ENCODE measurements around the gene SMYD3. TPM values are rescaled to one million over a fixed set of nuclear protein-coding genes. Genes with fewer than 3 reads are reported as not detected.

The SMYD3 gene
- total and polyA plus RNA-seq, 9 of the 15 experiments (the other 6 are each of a cell fraction or from before 2014, with no cell fraction given), result 128 to 440 (median 197) TPM

DNA sequence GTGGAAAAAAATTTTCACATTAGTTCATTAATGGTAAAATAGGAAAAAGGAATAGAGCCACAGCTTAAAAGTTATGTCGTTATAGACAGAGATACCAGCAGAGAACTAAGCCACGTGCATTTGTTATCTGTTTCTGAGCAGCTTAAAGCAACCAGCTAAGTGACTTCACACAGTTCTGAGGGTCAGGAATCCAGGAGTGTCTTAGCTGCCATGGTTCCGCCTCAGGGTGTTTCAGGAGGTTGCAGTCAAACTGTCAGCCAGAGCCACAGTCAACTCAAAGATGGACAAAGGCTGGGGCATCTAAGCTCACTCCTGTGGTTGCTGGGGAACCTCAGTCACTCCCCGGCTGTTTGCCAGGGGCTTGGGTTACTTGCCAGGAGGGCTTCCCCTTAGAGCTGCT lies 515.8 kb downstream of the SMYD3 start:
- FAIRE-seq, result no peak
- ATAC-seq, result no peak
- 39% methylated on average over 4 of the region's 4 CpGs for WGBS (ENCODE audit: insufficient coverage, low coverage, missing lambda C conversion rate)
- Histone ChIP-seq H2AFZ (ENCODE audit: low read depth, low read length) (no peak overlapping the region), H3K4me2 (ENCODE audit: insufficient read depth, low read length) (no peak overlapping the region), H3K4me1 (replicated peaks in 1 of 2; ENCODE audit: control insufficient read depth in 2 of 2, insufficient read depth in 2 of 2, low read length in 2 of 2) (peaks cover 4 to 24% of the 10 kb centered on the region in 2 experiments; a peak in 4 of 5 replicates), H3K4me3 (no peak overlapping the region), H3K27ac (ENCODE audit: extremely low read depth, low read depth, low read length) (no peak overlapping the region; the same call in 2 of the 3 replicates), H3K9me3 (replicated peaks; ENCODE audit: control insufficient read depth, insufficient read depth, low read depth, low read length) (no peaks in the 10 kb centered on the region), H4K20me1 (replicated peaks; ENCODE audit: control insufficient read depth, insufficient read depth, low read length) (no peaks in the 10 kb centered on the region), H3K79me2 (ENCODE audit: control insufficient read depth, insufficient read depth, low read length) (peaks cover 37% of the 10 kb centered on the region), H3K9me1 (ENCODE audit: control insufficient read depth, insufficient read depth, low read length) (no peaks in the 10 kb centered on the region), H3K9ac (ENCODE audit: insufficient read depth in 1 of 2, low read depth in 2 of 2, low read length in 2 of 2) (peak overlapping the region in 1 of 2 experiments; percentile 9; a peak in 1 of 4 replicates), H3K36me3 (ENCODE audit: control insufficient read depth, insufficient read depth, low read length) (no peaks in the 10 kb centered on the region; the same call in 2 of the 3 replicates), H3K27me3 (ENCODE audit: control insufficient read depth in 2 of 2, insufficient read depth in 2 of 2, low read length in 2 of 2) (no peaks in the 10 kb centered on the region)
- CTCF ChIA-PET (ENCODE audit: low intra/inter-chr PET ratio), result no interaction called here
- no TSS peak for BruUV-seq (replicated peaks)
- peak in 2 of 4 experiments; percentile 22 to 56 for DNase-seq (ENCODE audit: extremely low read depth in 1 of 4, low spot score in 3 of 4)
- intact Hi-C loops (cut with micrococcal nuclease), result no loop called here
- in situ Hi-C loops (cut with MboI), result no loop called here
- POLR2A ChIA-PET, result no interaction called here
- no peak for TF ChIP-seq ZNF408 (CRISPR knock-in tag; IDR thresholded peaks at IDR 0.05; ENCODE audit: low read depth)
- TF ChIP-seq ETV6 (IDR thresholded peaks at IDR 0.05; ENCODE audit: borderline replicate concordance in 1 of 2, low read depth in 2 of 2, low read length in 1 of 2), result no peak
- no peak for TF ChIP-seq ETV6 (CRISPR knock-in tag; IDR thresholded peaks at IDR 0.05; ENCODE audit: borderline replicate concordance)
- TF ChIP-seq ZNF785 (CRISPR knock-in tag; IDR thresholded peaks at IDR 0.05), result no peak
- TF ChIP-seq, protein P1, sequence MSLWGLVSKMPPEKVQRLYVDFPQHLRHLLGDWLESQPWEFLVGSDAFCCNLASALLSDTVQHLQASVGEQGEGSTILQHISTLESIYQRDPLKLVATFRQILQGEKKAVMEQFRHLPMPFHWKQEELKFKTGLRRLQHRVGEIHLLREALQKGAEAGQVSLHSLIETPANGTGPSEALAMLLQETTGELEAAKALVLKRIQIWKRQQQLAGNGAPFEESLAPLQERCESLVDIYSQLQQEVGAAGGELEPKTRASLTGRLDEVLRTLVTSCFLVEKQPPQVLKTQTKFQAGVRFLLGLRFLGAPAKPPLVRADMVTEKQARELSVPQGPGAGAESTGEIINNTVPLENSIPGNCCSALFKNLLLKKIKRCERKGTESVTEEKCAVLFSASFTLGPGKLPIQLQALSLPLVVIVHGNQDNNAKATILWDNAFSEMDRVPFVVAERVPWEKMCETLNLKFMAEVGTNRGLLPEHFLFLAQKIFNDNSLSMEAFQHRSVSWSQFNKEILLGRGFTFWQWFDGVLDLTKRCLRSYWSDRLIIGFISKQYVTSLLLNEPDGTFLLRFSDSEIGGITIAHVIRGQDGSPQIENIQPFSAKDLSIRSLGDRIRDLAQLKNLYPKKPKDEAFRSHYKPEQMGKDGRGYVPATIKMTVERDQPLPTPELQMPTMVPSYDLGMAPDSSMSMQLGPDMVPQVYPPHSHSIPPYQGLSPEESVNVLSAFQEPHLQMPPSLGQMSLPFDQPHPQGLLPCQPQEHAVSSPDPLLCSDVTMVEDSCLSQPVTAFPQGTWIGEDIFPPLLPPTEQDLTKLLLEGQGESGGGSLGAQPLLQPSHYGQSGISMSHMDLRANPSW (CRISPR knock-in tag; IDR thresholded peaks at IDR 0.05), result no peak
- TF ChIP-seq, protein P2, sequence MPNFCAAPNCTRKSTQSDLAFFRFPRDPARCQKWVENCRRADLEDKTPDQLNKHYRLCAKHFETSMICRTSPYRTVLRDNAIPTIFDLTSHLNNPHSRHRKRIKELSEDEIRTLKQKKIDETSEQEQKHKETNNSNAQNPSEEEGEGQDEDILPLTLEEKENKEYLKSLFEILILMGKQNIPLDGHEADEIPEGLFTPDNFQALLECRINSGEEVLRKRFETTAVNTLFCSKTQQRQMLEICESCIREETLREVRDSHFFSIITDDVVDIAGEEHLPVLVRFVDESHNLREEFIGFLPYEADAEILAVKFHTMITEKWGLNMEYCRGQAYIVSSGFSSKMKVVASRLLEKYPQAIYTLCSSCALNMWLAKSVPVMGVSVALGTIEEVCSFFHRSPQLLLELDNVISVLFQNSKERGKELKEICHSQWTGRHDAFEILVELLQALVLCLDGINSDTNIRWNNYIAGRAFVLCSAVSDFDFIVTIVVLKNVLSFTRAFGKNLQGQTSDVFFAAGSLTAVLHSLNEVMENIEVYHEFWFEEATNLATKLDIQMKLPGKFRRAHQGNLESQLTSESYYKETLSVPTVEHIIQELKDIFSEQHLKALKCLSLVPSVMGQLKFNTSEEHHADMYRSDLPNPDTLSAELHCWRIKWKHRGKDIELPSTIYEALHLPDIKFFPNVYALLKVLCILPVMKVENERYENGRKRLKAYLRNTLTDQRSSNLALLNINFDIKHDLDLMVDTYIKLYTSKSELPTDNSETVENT (CRISPR knock-in tag; IDR thresholded peaks at IDR 0.05), result no peak
- TF ChIP-seq POLR2AphosphoS5 (IDR thresholded peaks at IDR 0.05; ENCODE audit: control insufficient read depth, insufficient read depth, low read depth, low read length), result no peak
- TF ChIP-seq, protein P3, sequence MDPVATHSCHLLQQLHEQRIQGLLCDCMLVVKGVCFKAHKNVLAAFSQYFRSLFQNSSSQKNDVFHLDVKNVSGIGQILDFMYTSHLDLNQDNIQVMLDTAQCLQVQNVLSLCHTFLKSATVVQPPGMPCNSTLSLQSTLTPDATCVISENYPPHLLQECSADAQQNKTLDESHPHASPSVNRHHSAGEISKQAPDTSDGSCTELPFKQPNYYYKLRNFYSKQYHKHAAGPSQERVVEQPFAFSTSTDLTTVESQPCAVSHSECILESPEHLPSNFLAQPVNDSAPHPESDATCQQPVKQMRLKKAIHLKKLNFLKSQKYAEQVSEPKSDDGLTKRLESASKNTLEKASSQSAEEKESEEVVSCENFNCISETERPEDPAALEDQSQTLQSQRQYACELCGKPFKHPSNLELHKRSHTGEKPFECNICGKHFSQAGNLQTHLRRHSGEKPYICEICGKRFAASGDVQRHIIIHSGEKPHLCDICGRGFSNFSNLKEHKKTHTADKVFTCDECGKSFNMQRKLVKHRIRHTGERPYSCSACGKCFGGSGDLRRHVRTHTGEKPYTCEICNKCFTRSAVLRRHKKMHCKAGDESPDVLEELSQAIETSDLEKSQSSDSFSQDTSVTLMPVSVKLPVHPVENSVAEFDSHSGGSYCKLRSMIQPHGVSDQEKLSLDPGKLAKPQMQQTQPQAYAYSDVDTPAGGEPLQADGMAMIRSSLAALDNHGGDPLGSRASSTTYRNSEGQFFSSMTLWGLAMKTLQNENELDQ (CRISPR knock-in tag; IDR thresholded peaks at IDR 0.05; ENCODE audit: borderline replicate concordance), result no peak
- TF ChIP-seq, protein P4, sequence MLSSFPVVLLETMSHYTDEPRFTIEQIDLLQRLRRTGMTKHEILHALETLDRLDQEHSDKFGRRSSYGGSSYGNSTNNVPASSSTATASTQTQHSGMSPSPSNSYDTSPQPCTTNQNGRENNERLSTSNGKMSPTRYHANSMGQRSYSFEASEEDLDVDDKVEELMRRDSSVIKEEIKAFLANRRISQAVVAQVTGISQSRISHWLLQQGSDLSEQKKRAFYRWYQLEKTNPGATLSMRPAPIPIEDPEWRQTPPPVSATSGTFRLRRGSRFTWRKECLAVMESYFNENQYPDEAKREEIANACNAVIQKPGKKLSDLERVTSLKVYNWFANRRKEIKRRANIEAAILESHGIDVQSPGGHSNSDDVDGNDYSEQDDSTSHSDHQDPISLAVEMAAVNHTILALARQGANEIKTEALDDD (IDR thresholded peaks at IDR 0.05), result peak; percentile 3; the same call in 1 of the 2 replicates
- TF ChIP-seq XRCC3 (IDR thresholded peaks at IDR 0.05), result no peak
- no peak for TF ChIP-seq RAD21 (CRISPR knock-in tag; conservative IDR thresholded peaks at IDR 0.05 in 1 of 2, IDR thresholded peaks at IDR 0.05 in 1 of 2)

Measured in K562 (cell line).